ENCODE measurements around the gene FAM151A.

GRCh38 chr1:54565113-54565501 lies 58.2 kb downstream of the FAM151A start:
- no peak for TF ChIP-seq CTCF (IDR thresholded peaks at IDR 0.05; ENCODE audit: poor library complexity, severe bottlenecking)
- TF ChIP-seq EP300 (conservative IDR thresholded peaks at IDR 0.05; ENCODE audit: poor library complexity, severe bottlenecking): no peak
- no peak for TF ChIP-seq TAF1 (IDR thresholded peaks at IDR 0.05; ENCODE audit: low read depth)
- no peak for TF ChIP-seq POLR2AphosphoS5 (IDR thresholded peaks at IDR 0.05)
- TF ChIP-seq EZH2 (IDR thresholded peaks at IDR 0.05; ENCODE audit: borderline replicate concordance, insufficient read depth, low read length, poor library complexity, severe bottlenecking): no peak
- TF ChIP-seq RAD21 (conservative IDR thresholded peaks at IDR 0.05): no peak
